Stimulated activated naive CD4-positive, alpha-beta T cell (primary cell): ENCODE measurements around the gene COQ4.

Source experiments
- DNase-seq, 6 experiments: peaks; one replicate each; lab custom pipeline; 2025; lab: John Stamatoyannopoulos, UW

COQ4 gene

DNA sequence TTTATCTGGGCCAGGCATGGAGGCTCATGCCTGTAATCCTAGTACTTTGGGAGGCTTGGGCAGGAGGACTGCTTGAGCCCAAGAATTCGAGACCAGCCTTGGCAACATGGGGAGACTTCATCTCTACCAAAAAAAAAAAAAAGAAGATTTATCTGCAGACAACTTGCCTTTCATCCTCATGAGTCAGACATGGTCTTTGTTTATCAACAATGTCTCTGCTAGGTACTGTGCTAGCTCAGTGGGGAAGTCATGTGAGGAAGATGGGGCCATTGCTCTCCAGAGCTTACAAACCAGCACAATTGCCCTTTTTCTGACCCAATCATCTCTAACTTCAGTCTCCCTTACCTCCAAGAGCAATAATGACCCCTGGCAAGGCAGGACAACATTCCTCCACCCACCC, 50.1 kb downstream of the COQ4 start:
- no peak for DNase-seq

DNA sequence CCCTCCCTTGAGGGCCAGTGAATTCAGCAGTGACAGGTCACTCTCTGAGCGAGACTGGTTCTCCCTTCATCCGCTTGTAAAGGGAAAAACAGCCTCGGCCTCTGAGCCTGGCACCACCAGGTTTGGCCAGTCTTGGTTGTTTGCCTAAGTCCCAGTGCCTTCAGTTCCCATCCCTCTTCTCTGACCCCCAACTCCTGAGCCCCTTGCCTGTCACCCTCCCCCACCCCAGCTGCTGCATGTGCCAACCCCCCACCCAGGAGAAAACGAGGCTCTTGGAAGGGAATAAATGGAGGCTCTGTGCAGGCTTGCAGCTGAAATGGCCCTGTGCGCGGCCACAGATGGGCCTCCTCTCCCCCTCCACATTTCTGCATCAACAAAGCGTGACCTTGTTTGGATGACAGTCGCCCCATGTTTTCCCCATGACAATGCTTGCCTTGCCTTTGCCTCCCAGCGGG, 51.6 kb downstream of the COQ4 start:
- DNase-seq, result no peak

DNA sequence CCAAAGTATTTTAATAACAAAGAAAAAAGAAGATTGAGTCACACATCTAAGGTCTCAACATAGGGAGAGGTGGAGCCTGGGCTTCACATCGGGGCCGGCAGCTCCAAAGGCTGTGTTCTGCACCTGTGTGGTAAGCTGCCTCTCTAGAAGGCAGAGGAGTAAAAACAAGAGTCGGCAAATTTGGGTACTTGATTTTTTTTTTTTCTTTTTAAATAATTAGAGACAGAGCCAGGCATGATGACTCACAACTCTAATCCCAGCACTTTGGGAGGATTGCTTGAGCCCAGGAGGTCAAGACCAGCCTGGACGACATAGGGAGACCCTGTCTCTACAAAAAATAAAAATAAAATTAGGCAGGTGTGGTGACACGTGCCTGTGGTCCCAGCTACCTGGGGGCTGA, 53.2 kb downstream of the COQ4 start:
- no peak for DNase-seq

DNA sequence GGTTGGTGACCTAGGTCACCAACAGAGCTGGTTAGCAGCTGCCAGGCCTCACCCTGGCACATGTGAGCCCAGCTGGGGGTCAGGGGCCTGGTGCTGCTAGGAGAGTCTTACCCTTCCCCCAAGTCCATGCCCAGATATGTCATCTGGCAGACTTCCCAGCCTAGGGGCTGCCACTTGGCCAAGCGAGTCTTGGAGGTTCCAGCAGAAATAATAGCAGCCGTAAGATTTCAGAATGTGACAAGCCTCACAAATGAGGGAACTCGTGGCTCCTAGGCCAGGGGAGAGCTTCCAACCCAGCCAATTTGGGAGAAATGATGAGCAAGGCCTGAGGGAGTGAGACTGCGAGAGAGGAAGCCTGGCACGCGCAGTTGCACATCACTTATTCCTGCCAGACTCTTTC, 59.6 kb downstream of the COQ4 start:
- DNase-seq, result no peak

DNA sequence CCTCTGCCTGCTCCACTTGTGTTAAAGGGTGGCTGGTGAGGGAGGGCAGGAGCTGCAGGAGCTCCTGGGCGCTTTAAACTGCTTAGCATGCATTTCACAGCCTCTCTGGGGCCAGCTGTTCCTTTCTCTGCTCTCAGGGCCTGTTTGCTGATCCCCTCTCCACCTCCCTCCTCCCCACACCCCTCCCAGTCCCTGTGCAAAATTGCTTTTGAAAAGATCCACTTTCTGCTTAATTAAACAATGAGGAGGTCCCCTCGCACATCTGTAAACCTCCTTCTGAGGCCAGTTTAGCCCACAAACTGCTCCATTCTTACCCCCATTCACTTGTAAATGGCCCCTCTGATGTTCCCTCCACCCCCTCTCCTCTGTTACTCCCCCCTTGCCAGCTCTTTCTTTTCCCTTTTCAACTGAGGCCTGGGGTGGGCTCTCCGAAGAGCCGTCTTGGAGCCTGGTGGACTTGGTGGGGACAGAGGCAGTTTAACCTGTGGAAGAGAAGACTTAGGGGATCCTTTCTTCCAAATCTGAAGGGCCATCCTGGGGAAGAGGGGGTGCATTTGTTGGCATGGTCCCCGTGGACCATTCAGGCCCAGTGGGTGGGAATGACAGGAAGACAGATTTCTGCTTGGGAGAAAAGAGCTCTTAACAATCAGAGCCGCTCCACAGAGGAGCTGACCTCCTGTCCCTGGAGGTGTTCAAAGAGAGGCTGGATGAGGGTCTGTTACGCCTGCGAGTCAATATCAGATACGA, 60.5 kb downstream of the COQ4 start:
- no peak for DNase-seq
